Middle frontal gyrus (tissue), 1 donor: ENCODE results near the gene PLPPR2.
A peak's percentile ranks its signal among the peaks of the same experiment; 100 is the strongest.
"Not testable (repeated sequence)": the region's sequence is repeated elsewhere in the genome, so short reads cannot be mapped to it uniquely, and the experiment has no call there.

Experiments
- DNase-seq: peaks from one replicate; pipeline ENCODE4 v3.0.0-alpha.2; 2015; ENCODE audit warnings: low spot score; ENCODE audit errors: extremely low spot score

Gene PLPPR2

DNA sequence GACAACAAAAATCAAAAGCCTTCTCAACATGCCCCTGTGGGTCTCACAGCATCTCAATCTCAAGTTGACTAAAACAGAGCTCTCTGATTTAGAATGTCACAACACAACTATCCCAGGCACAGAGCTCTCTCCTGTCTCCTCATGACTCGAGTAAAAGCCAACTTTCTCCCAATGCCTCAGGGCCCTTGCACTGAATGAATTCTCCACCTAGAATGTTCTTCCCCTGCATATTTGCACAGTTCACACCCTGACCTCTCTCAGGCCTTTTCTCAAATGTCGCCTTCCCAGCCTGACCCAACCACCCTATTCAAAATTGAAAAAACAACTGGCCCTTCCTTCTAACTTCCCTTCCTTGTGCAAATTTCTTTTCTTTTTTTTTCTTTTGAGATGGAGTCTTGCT is 15.5 kb downstream of the PLPPR2 start:
- no peak for DNase-seq

DNA sequence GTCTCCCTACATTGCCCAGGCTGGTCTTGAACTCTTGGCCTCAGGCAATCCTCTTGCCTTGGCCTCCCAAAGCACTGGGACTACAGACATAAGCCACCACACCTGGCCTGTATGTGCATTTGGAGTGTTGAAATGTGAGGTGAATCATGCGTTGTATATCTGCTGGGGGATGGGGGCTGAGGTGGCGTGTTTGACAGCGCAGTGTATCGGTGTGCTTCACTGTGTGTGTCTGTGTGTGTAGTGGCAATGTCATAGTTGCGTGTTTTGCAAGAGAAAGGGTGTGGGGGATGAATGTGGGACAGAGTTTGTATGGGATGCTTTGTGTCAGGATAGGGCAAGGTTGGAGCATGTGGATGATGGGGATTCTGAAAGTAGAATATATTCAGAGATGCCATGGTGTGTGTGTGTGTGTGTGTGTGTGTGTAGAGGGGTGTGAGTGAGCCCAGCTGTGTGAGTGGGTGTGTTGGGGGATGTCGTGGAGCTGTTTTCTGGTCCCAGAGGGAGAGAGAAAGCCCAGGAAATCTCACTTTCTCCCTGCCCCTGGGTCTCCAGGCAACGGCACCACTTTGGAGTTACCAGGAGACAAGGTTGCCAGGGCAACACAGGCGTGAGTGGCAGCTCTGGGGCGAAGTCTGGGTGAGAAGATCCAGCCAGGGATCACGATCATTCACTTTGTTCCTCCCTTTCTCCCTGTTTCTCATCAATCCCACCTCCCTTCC is 18.1 kb downstream of the PLPPR2 start:
- DNase-seq: peak; percentile 63

DNA sequence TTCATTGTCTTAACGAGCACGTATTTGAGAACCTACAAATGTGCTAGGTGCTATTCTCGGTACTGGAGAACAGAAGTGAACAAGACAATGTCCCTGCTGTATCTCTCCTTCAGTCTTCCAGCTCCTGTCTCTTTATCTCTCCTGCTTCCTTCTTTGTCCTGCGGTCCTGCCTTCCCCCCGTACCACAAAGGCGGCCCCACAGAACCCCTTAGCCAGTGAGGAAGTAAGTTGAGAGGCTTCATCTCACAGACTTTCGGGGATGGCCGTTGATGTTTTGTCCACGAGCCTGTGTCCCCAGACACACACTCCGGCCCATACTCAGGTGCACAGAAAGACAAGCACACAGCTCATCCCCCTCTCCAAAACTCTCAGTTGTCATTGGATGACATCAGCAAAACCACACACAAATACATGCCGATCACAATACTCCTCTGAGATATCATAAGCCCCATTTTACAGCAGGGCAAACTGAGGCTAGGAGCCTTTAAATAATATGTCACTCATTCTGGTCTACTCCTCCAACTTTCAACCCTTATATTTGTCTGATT is 18.7 kb downstream of the PLPPR2 start:
- no peak for DNase-seq

DNA sequence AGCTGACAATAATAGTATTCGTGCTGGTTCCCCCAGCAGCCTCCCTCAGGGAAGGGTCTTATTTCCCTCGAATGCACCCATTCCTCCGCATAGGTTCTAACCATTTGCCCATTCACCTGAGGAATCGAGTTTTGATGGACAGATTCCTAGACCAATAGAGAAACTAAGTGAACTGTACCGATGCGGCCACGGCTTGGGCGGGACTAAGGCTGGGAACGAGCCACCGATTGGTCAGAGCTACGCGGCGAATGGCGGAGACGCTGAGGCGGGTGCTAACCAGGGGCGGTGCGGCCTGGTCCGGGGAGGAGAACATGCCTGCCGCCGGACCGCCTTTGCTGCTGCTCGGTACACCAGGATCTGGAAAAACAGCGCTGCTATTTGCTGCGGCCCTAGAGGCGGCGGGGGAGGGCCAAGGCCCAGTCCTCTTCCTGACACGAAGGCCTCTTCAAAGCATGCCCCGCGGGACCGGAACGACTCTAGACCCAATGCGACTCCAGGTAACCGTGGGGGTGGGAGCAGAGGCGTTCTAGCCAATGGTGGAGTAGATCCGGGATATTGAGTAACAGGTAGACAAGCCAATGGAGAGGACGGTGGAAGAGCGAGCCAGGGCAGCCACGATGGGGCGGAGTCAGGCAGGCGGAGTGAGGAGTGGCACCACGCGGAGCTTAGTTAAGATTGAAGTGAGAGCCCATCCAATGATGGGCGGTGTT is 19.4 kb downstream of the PLPPR2 start, which contains the start of gene SWSAP1:
SWSAP1 (plus strand) TSS at position 234 of the 710 bp plus-strand sequence; CDS start at position 249, 15 bp downstream.
- DNase-seq: peak; percentile 98

DNA sequence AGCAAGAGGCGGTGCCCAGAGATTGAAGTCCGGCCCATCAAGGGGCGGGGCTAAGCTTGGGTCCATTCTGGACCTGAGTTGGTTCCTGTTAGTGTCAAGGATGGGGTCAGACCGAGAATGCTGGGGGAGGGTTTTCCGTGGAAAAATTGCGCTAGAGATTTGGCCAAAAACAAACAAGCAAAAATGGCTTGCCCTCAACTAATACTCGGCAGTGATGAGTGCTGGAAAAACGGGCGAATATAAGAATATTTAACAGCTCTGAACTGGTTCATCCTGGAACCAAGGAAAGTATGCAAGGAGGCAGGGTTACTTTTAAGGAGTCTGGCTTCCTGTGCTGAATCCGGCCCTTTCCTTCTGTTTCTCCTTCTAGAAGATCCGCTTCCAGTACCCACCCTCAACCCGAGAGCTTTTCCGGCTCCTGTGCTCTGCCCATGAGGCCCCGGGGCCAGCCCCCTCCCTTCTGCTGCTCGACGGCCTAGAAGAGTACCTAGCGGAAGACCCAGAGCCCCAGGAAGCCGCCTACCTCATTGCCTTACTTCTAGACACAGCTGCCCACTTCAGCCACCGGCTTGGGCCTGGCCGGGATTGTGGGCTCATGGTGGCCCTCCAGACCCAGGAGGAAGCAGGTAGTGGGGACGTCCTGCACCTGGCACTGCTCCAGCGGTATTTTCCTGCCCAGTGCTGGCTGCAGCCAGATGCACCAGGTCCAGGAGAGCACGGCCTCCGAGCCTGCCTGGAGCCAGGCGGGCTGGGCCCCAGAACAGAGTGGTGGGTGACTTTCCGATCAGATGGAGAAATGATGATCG is 20.1 kb downstream of the PLPPR2 start:
- no peak for DNase-seq

DNA sequence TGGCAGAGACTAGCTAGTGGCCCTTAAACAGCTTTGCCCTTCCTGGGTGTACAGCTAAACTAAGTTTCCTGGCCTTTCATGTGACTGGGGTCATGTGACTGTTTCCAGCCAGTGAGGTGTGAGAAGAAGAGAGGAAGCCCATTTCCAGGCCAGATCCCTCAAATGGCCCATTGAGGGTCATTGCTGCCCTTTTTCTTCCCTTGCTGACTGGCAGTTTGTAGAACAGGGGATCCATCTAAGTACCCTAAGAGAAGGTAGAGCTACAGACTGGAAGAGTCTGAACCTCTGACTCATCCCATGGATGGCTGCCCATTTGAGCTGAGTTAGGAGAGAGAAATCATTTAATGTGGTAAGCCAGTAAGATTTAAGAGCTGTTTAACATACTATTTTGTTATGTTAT is 22.0 kb downstream of the PLPPR2 start:
- DNase-seq: no peak

DNA sequence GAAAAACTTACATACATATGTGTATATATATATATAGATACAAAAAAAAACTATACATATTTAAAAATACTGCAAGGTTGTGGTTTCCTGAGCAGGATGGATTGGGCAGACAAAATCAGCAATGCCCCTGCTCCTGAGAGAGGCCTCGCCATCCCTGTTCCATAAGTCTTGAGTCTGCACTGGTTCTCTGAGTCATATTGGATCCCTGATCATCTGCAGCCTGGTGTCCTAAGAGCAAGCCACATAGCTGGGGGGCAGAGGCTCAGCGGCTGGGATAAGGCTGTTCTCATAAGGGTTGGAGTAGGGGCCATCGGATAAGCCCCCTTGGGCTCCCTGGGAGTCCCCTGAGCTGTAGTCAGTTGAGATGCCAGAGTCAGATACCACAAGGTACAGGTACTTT is 22.5 kb downstream of the PLPPR2 start:
- DNase-seq: no peak

DNA sequence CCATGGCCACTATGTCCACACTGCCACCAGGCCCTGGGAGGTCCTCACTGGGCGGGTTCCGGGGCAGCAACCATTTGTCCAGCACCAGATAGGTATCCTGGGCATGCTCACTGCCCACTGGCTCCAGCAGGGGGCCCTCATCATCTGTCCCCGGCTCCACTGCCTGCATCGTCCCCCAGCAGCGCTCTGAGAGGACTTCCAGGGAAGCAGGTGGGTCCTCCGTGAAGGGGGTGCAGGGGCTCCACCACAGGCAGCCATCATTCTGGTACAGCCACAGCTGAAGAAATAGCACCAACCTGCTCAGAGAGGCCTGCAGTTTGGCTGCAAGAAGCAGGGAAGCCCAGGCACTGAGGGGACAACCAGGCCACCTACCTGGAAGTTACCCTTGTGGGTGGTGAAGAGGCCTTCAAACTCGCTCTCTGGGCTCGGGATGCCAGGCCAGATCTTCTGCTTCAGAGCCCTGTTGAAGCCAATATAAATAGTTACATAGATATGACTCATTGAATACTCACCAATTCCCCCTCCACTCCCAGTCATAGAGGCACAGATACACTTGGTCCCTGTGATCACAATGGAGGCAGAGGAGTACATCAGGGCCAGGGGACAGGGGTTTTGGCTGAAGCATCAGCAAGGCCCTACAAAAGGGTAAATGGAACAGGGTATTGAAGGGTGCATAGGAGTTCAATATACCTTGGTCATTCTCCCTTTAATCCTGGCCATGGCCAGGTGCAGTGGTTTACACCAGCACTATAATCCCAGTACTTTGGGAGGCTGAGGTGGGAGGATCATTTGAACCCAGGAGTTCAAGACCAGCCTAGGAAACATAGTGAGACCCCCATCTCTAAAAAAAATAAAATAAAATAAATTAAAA is 23.3 kb downstream of the PLPPR2 start:
- no peak for DNase-seq

DNA sequence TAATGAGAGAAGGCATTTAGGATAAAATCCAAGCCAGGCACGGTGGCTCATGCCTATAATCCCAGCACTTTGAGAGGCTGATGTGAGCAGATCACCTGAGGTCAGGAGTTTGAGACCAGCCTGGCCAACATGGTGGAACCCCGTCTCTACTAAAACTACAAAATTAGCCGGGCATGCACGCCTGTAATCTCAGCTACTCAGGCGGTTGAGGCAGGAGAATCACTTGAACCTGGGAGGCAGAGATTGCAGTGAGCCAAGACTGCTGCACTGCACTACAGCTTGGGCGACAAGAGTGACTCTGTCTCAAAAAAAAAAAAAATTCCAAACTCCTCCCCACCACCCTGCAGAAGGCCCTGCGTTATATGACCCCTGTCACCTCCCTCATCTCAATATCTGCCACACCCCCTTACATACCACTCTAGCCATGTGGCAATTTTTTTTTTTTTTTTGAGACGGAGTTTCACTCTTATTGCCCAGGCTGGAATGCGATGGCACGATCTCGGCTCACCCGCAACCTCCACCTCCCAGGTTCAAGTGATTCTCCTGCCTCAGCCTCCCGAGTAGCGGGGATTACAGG is 24.1 kb downstream of the PLPPR2 start:
- DNase-seq: not testable (repeated sequence)

DNA sequence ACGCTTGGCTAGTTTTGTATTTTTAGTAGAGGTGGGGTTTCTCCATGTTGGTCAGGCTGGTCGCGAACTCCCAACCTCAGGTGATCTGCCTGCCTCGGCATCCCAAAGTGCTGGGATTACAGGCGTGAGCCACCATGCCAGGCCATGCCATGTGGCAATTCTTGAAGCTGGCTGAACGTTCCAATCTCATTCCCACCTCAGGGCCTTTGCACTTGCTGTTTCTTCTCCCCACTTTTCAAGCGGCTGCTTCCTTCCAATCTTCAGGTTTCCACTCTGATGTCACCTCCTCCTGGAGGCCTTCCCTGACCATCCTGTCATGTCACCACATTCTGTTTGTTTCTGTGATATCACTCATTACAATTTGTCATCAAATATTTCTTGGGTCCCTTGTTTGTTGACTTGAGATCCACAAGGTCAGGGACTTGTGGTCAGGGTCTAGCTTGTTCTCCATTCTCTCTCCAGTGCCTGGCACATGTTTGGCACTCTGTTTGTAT is 24.7 kb downstream of the PLPPR2 start:
- no peak for DNase-seq

DNA sequence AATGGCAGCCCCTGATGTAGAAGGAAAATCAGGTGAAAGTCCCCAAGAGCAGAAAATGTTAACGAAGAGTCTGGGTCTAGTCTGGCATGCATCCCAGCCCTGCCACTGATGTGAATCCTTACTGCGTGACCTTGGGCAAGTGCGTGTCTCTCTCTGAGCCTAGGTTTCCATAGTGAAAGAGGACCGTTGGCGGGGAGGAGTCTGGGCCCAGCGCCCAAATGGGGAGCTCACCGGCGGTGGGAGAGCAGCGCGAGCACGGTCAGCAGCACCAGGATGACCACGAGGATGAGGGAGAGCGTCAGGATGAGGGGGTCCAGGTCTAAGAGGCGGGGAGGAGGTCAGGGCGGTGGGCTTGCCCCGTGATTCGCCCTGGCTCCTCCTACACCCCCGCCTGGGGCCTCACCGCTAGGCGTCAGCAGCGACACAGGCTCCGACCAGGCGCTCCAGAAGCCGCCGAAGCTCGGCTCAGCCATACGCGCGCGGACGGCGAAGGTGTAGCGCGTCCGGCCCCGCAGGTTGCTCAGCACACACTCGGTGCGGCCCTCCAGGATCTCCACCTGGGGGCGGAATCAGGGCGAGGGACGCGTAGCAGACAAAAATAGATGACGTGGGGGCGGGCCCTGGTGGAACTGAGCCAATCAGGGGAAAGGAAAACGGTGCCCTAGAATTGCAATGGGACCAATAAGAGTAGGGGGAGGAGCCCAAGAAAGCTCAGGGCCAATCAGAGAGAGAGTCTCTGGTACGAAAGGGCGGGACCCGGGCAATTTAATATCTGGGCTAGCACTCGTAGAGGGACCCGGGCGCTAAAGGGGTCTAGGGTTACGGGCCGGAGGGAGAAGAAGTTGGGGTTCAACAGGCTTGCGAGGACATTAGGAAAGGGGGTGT is 25.7 kb downstream of the PLPPR2 start:
- DNase-seq: peak; percentile 88

DNA sequence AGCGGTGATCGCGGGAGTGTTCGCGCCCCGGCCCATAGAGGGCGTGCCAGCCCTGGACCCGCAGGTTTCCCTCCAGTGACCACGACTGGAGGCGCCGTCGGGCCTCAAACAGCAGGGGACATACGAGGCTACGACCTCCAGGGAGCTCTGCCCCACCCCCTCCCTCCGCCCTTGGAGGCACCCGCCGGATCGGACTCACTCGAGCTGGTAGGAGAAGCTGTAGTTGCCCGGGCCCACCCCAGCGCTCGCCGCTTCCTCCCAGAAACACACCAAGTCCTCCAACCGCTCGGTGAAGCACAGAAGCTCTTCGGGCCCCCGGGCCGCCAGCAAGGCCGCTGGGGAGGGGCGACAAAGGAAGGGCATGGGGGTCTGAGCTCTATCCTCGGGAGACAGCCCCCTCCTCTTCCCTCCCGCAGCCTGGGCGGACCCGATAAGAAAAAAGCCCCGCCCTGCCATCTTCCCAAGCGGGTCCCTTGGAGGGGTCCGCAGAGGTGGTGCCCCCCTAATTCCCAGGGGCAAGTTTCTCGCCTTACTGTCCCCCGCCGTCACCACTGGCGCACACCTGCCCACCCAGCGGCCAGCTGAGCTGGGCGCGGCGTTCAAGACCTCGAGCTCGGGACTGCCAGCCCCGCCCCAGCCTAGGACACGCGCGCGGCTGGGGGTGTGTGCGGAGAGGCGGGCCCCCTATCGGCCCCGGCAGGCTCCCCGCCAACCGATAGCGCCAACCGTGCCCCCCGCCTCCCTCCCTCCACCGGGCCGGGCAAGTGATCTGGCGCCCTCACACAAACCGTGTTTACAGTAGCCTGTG is 27.9 kb downstream of the PLPPR2 start:
- no peak for DNase-seq

DNA sequence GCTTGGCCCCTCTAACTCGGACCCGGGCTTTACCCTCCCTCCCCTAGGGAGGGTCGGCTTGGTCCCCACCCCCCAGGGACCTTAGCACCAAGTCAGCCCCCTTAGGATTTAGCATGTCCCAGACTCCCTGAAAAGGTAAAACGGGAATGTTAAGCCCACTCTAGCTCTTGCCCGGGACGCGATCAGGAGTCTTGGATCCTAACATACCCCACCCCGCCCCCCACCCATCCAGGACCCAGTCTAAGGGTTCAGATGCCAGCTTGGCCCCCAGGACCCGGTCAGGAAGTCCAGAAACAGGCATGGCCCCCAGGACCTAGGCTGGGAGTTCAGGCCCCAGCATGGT is 28.4 kb downstream of the PLPPR2 start:
- DNase-seq: no peak

DNA sequence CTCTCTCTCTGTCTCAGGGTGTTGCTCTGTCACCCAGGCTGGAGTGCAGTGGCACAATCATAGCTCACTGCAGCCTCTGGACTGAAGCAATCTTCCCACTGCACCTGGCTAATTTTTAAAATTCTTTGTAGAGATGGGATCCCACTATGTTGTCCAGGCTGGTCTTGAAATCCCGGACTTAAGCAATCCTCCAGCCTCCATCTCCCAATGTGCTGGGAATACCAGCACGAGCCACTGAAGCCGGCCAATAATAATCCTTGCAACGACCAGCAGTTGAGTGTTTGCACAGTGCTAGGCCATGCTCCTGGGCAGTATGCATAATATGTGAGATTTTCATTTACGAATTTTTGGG is 29.5 kb downstream of the PLPPR2 start:
- DNase-seq: no peak

DNA sequence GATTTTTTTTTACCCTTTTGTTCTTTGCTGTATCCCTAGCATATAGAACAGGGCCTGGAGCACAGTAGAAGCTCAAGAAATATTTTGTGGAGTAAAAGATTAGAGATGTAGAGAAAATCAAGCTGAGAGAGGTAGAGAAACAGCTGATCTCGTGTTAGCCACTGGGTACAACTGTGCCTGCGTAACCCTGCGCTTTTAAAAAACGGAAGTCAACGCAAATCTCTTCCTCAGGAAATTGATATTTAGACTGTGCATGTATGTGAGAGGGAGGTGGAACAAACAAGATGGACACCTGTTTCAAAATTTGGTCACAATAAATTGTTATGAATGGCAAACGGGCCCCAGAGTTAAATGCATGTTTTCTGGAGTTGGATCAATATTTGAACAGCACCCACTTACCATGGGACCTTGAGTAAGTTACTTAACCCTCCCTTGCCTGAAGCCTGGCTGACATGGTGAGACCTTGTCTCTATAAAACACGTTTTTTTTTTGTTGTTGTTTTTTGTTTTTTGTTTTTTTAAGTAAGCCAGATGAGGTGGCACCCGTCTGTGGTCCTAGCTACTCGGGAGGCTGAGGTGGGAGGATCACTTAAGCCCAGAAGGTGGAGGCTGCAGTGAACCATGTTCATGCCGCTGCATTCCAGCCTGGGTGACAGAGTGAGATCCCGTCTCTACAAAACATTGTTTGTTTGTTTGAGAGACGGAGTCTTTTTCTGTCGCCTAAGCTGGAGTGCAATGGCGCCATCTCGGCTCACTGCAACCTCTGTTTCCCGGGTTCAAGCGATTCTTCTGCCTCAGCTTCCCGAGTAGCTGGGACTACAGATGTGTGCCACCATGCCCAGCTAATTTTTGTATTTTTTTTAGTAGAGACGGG is 32.2 kb downstream of the PLPPR2 start:
- no peak for DNase-seq

DNA sequence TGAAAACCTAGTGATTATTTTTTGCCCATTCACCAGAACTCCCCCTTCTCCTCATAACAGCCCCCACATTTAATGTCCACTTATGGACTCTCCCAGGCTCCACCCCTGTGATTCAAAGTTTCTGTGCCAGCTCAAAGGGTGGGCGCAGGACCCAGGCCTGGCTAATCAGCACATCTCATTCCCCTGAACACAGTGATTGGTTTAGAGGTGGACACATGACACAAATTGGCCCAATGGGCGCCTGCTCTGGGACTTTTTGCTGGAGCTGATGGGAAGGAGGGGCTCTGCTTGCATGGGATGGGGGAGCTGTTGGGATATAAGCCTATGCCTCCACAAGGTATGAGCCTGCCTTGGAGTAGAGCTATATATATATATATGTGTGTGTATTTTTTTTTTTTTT is 35.1 kb downstream of the PLPPR2 start:
- DNase-seq: no peak

DNA sequence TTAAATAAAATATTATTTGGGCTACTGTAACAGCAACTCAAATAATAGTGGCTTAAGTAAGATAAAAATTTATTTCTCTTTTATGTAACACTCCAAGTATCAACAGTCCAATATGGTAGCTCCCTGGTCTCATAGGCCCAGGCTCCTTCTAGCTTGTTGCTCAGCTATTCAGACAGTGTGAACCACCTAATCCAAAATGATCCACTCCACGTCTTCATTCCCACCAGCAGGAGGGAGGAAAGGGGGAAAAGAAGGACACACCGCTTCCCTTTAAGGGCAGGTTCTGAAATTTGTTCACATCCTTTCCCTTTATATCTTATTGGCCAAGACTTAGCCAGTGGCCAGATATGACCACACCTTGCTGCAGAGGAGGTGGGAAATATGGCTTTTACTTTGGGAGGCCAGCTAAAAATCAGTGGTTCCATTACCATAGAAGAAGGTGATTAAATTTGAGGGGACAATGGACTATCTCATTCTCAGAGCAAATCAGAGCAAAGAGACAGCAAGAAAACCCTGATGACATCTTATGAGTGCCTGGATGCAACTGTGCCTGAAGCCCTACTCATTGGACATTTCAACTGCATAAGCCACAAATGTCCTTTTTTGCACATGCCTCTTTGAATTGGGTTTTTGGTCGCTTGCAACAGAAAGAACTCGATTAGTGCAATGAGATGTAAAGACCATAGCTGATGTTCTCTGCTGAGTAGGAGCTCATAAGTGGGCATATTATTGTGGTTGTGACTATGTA is 35.9 kb downstream of the PLPPR2 start:
- DNase-seq: no peak
